Astrocyte of the cerebellum (primary cell): ENCODE data around the gene RFFL.

ENCODE experiments used
- DNase-seq: peaks from one replicate; pipeline ENCODE4 v3.0.0-alpha.2; 2011; ENCODE audit warnings: low read depth
- H3K4me3 ChIP-seq: 2 replicates; pipeline ENCODE4 v1.5.1; 2011; ENCODE audit warnings: mild to moderate bottlenecking, low read depth, low read length, moderate library complexity
- in situ Hi-C: cut with HindIII; loops from 2 replicates; pipeline ENCODE4 v1.10.0; 2017; ENCODE audit warnings: low sequenced_read_pairs
- TF ChIP-seq, protein P1 (sequence below): IDR thresholded peaks from 2 replicates; pipeline ENCODE4 v1.5.1; 2012; ENCODE audit warnings: low read length, low read depth, moderate library complexity, mild to moderate bottlenecking; ENCODE audit errors: missing control alignments

RFFL gene

DNA sequence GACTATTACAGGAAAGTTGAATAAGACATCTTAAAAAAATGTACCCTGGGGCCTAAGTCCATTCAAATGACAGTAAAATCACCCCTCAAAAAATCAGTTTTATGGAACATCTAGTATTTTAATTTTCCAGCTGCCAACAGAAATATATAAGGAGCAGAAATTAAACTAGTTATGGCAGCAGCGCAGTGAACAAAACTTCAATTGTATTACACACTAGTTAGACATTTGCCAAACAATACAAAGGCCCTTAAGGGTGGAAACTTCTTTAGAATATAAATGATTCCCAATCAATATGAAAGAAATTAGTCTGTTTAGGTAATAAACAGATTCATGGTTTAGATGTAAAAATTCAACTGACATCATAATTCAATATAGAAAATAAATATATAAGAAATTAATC lies 18.1 kb upstream of the RFFL start:
- no peak overlapping the region for H3K4me3 ChIP-seq
- in situ Hi-C loops = no loop called here
- TF ChIP-seq, protein P1, sequence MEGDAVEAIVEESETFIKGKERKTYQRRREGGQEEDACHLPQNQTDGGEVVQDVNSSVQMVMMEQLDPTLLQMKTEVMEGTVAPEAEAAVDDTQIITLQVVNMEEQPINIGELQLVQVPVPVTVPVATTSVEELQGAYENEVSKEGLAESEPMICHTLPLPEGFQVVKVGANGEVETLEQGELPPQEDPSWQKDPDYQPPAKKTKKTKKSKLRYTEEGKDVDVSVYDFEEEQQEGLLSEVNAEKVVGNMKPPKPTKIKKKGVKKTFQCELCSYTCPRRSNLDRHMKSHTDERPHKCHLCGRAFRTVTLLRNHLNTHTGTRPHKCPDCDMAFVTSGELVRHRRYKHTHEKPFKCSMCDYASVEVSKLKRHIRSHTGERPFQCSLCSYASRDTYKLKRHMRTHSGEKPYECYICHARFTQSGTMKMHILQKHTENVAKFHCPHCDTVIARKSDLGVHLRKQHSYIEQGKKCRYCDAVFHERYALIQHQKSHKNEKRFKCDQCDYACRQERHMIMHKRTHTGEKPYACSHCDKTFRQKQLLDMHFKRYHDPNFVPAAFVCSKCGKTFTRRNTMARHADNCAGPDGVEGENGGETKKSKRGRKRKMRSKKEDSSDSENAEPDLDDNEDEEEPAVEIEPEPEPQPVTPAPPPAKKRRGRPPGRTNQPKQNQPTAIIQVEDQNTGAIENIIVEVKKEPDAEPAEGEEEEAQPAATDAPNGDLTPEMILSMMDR = no peak
- DNase-seq = no peak

DNA sequence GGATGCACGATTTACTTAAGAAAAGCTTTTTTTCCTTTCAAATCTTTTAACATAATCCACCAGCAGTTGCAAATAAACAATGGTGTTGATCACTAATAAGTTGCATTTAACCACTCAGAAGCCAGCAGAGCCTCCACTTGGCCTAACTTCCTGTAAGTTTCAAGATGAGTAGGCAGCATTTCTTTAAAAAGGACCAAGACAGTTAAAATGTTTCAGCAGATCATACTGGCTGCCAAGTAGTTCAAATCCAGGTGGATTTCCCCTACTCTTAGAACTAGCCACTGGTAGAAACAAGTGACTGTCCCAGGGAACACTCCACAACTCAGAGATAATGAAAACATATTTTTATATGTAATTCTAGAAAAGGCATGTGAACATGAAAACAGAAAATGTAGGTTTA lies 17.0 kb upstream of the RFFL start:
- DNase-seq = no peak
- no peak overlapping the region for H3K4me3 ChIP-seq
- in situ Hi-C loops = no loop called here
- TF ChIP-seq, protein P1 = no peak

DNA sequence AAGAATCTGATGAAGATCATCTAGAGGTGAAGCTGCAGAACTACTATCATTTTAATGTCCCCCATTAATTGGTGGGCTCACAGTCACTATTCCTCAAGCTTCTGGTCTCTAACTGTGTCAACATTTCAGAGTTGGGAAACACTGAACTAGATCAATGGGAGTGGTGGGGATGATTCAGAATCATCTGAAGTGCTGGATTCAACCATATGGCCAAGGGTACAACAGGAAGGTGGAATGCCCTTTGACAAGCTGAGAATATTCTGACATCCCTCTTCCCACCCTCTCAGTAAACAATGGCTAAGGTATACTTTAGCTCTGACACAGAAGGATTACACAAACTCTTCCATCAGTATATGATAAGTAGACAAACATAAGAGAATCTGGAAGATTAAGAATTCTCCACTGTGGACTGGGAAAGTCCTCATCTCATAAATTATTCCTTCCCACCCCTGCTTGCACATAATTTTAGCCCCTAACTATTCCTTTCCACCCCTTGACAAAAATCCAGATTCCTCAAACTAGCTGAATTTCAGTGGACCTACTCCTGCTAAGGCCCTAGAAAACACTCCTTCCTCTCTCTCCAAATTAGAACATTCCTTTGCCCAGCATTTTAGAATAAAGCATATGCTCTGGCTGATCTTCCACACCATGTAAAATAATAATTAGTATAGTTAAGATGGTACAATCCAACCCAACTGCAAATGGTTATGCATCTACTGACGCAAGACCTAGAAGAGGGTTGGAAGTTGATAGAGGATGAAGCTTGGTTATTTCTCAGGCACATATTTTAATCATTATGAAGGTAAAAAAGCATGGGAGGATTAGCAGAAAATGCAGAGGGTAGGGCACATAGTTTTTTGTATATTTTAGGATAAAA lies 16.3 kb upstream of the RFFL start:
- no peak for DNase-seq
- TF ChIP-seq, protein P1 = no peak
- no peak overlapping the region for H3K4me3 ChIP-seq
- in situ Hi-C loops = no loop called here

DNA sequence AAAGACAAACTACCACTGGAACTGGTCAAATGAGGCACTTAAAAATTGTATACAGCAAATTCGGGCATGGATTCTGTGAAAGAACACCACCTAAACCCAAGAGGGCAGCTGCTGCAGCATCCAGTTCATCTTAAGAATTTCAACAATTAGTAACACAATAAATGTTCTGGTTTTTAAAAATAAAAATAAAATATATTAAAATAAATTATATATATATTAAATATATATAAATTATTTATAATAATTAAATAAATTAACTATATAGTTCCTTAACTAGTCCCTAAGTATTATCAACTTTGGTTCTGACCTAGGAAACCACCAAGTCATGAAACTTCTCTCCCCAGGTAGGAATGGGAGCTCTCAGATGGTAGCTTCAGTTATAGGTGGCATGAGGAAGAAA lies 13.4 kb upstream of the RFFL start:
- no peak overlapping the region for H3K4me3 ChIP-seq
- in situ Hi-C loops = no loop called here
- DNase-seq = no peak
- TF ChIP-seq, protein P1 = no peak

DNA sequence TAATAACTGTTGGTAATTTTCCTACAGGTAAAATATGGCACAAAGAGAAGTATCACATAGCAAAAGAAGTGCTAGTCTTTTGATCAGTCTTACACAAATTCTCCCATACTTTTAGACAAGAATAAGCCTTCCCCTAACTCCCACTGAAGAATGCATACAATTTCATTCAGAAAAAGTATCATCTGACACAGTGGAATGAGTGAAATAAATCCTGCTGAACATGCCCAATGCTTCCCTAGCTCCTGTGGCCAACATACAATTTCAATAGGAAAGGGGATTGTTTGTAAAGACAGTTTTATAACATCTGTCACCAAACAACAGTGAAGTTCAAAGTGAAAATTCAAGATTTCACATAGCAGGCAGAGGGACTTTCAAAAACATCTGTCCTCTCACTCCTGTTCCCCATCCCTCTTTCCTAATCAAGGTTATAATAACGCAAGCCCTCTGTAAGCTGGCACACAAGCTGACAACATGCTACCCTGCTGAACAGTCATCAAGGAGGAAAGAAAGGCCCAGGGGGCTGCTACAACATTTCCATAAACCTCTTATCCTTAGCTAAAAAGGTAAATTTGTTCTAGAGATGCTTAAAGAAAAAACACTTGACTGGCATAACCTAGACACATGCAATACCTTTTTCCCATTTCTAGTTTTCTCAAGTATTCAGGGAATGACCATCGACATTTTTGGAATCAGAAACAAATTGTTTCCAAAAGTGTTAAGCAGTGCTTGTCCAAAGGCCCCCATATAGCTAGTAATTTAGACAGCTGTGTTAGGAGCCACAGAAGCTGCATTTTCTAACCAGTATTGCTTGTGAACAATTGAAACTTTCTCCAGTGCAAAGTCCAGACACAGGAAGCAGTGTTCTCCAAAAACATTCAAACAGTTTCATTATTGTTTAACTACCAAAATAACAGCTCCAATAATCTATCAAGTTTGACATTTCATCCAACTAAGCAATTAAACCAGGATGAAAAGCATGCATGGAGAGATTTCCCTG lies 11.5 kb upstream of the RFFL start:
- DNase-seq = no peak
- TF ChIP-seq, protein P1 = no peak
- in situ Hi-C loops = no loop called here
- no peak overlapping the region for H3K4me3 ChIP-seq

DNA sequence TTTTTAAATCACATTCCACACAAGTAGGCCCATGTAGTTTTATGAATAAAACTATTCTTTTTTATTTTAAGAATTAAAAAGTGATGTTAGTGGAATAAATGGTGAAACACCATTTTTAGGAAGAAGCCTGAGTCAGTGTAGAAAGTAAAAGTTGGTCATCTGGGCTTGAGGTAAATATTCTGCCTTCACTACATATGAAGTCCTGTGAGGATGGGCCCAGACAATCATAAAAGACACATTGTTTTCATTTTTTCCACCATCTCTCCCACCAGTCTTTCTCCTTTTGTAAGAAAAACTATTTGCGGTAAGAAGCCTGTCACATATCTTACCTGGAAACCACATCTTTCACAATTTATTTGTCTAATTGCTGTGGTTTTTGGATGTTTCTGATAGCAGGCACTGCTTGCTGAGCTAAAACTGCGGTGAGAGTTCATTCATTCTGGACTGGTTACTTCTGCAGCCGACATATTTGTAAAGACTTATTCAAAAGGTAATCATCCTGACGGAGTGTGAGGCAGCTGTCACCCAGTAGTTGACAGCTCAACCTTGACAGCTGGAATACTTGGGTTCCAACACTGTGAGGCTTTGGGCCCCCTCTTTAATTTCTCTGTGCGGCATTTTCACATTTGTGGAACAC lies 10.6 kb upstream of the RFFL start:
- in situ Hi-C loops = no loop called here
- H3K4me3 ChIP-seq = no peak overlapping the region
- TF ChIP-seq, protein P1 = no peak
- no peak for DNase-seq
